A673 (cell line): ENCODE results near the gene UBE3C.

Experiments used
- CTCF ChIP-seq: fragments of 300-800, 200-600 bp; sonication (generic); conservative IDR thresholded peaks from 2 replicates; pipeline ENCODE4 v1.5.1; 2017; ENCODE audit warnings: low read depth, mild to moderate bottlenecking, antibody characterized with exemption, low read length, moderate library complexity, mixed read lengths
- EZH2 ChIP-seq: fragments of 200-600 bp; sonication (generic); IDR thresholded peaks from 2 replicates; pipeline ENCODE4 v1.6.1; 2017; ENCODE audit warnings: borderline replicate concordance, low read depth, mild to moderate bottlenecking, mixed read lengths, antibody characterized with exemption, low read length; ENCODE audit not compliant: poor library complexity, severe bottlenecking

GRCh38 chr7:157129907-157130460 lies 8.7 kb upstream of the UBE3C start:
- TF ChIP-seq CTCF (no peak), EZH2 (no peak)
